ENCODE results near the gene FAT4. TPM values are rescaled to one million over a fixed set of nuclear protein-coding genes. Genes with fewer than 3 reads are reported as not detected.

The FAT4 gene
- total and polyA plus RNA-seq, 2 of the 4 experiments (the other 2 are of a cell fraction) = 6.8 to 37.5 TPM

DNA sequence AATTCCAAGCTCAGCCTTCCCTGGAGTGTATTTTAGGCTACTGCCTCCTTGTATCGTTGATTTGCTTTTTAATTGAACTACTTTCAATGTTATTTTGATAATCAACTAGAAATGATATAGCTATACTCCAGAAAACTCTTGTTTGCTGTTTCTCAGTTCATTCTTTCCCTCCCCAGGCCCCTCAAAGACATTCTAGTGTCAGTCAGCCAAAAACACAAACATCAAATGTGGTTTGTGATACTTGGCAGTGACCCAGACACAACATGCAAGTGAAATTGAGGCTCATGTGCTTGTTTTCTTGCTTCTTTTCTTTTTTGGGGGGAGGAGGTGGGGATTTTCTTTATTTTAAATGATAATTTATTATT is 7.6 kb downstream of the FAT4 start:
- peaks cover 9% of the 10 kb centered on the region for H3K36me3 ChIP-seq (ENCODE audit: control insufficient read depth, insufficient read depth, low read length)
- H3K27me3 ChIP-seq (ENCODE audit: control insufficient read depth, insufficient read depth, low read length) = no peaks in the 10 kb centered on the region
- H4K8ac ChIP-seq (ENCODE audit: low read depth in 2 of 2, low read length in 2 of 2) = 0 out of 4 replicates have a peak overlapping the region, but pooled peaks of 1 of the 2 experiments have one; percentile 14
- in situ Hi-C loops (cut with MboI; ENCODE audit: low sequenced_read_pairs) = loop anchor here (25.0 kb wide), 2 partner anchors 915 to 1090 kb away; no protein-coding TSS in a partner anchor
- H2AK5ac ChIP-seq (ENCODE audit: low read depth, low read length) = no peak overlapping the region
- peaks cover 33 to 60% of the 10 kb centered on the region in 2 experiments for H3K79me1 ChIP-seq (ENCODE audit: low read depth in 1 of 2, low read length in 2 of 2)
- no peak overlapping the region for H3K23ac ChIP-seq (ENCODE audit: low read depth, low read length)
- no peak overlapping the region for H3K27ac ChIP-seq (ENCODE audit: insufficient read depth, low read length)
- ATAC-seq (ENCODE audit: low read depth) (no peak), DNase-seq (peak; percentile 35)
- no peak overlapping the region for H3K56ac ChIP-seq (ENCODE audit: extremely low read depth, insufficient read depth, low read length)
- peaks cover 6% of the 10 kb centered on the region; the same call in 1 of the 2 replicates for H4K20me1 ChIP-seq (ENCODE audit: insufficient read depth, low read length)
- H3K14ac ChIP-seq (replicated peaks; ENCODE audit: low read depth, low read length) = no peak overlapping the region
- H3K18ac ChIP-seq (ENCODE audit: low read depth, low read length) = peak overlapping the region; percentile 27; the same call in 1 of the 2 replicates
- no peak overlapping the region for H4K5ac ChIP-seq (ENCODE audit: low read depth, low read length)
- BruUV-seq (replicated peaks) = no TSS peak
- dilution Hi-C loops (cut with HindIII; ENCODE audit: low sequenced_read_pairs, unreplicated experiment) = no loop called here
- H3K4me1 ChIP-seq (ENCODE audit: control insufficient read depth, insufficient read depth, low read length) = peaks cover 6% of the 10 kb centered on the region
- H3K4me2 ChIP-seq (ENCODE audit: low read depth, low read length) = peak overlapping the region; percentile 85
- H3K9me3 ChIP-seq (ENCODE audit: control insufficient read depth, insufficient read depth, low read length) = no peaks in the 10 kb centered on the region
- POLR2A ChIA-PET (ENCODE audit: unreplicated experiment) = no interaction called here
- H2BK120ac ChIP-seq (ENCODE audit: low read depth, low read length) = peak overlapping the region; percentile 13; the same call in 1 of the 2 replicates
- no CpG with 5 or more reads among the region's 1 CpG for WGBS, 2 experiments (ENCODE audit: extremely low coverage in 2 of 2, insufficient read length in 1 of 2)
- no peak overlapping the region for H2AFZ ChIP-seq (replicated peaks; ENCODE audit: low read length, poor library complexity)
- H3K4me3 ChIP-seq (ENCODE audit: insufficient read depth, low read depth, low read length) = peak overlapping the region; percentile 33; the same call in 1 of the 2 replicates
- CTCF ChIA-PET = interaction anchor here (0.6 kb wide), 2 partner anchors 9 to 1853 kb away, joined by 3 to 8 read pairs; no protein-coding TSS in a partner anchor
- H2AK9ac ChIP-seq (replicated peaks; ENCODE audit: low read depth, low read length, poor library complexity) = no peak overlapping the region
- intact Hi-C loops (cut with micrococcal nuclease) = no loop called here
- 0 out of 2 replicates have a peak overlapping the region, but pooled peaks have one; percentile 1 for H3K4ac ChIP-seq (ENCODE audit: low read depth, low read length)
- H2BK20ac ChIP-seq (ENCODE audit: low read depth, low read length) = no peak overlapping the region
- H2BK5ac ChIP-seq (ENCODE audit: low read depth, low read length, poor library complexity, severe bottlenecking) = peak overlapping the region; percentile 66
- no peak overlapping the region for H2BK15ac ChIP-seq (ENCODE audit: low read depth, low read length)
- peaks cover 16% of the 10 kb centered on the region for H3K9me1 ChIP-seq (ENCODE audit: insufficient read depth, low read length)
- peak overlapping the region; percentile 0; the same call in 1 of the 2 replicates for H3K9ac ChIP-seq (ENCODE audit: low read depth, low read length)
- no peak for TF ChIP-seq MAFK (IDR thresholded peaks at IDR 0.05; ENCODE audit: low read depth, low read length)
- no peak for TF ChIP-seq FOS (IDR thresholded peaks at IDR 0.05; ENCODE audit: low read depth, low read length)
- TF ChIP-seq SMC3 (IDR thresholded peaks at IDR 0.05; ENCODE audit: low read depth, low read length) = no peak
- no peak for TF ChIP-seq CEBPB (IDR thresholded peaks at IDR 0.05; ENCODE audit: low read depth, low read length)
- TF ChIP-seq POLR2A (IDR thresholded peaks at IDR 0.05; ENCODE audit: low read depth, low read length) = no peak
- TF ChIP-seq RCOR1 (IDR thresholded peaks at IDR 0.05; ENCODE audit: insufficient replicate concordance, low read length) = no peak
- TF ChIP-seq, protein P1, sequence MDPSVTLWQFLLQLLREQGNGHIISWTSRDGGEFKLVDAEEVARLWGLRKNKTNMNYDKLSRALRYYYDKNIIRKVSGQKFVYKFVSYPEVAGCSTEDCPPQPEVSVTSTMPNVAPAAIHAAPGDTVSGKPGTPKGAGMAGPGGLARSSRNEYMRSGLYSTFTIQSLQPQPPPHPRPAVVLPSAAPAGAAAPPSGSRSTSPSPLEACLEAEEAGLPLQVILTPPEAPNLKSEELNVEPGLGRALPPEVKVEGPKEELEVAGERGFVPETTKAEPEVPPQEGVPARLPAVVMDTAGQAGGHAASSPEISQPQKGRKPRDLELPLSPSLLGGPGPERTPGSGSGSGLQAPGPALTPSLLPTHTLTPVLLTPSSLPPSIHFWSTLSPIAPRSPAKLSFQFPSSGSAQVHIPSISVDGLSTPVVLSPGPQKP (IDR thresholded peaks at IDR 0.05; ENCODE audit: borderline replicate concordance, low read depth, low read length) = no peak
- H4K91ac ChIP-seq (ENCODE audit: insufficient read depth, low read depth, low read length) = no peak overlapping the region
